GM23338 (cell line): ENCODE measurements around the gene COBL. TPM values are rescaled to one million over a fixed set of nuclear protein-coding genes. Genes with fewer than 3 reads are reported as not detected.

Source experiments
- ATAC-seq: fragments of 200-7000 bp; cut with Tn5 transposase; 3 replicates; pipeline ENCODE4 v1.9.1; 2020
- DNase-seq: peaks from one replicate; pipeline ENCODE4 v3.0.0-alpha.2; 2015; ENCODE audit warnings: low spot score
- H2AFZ ChIP-seq: fragments of 200-600 bp; sonication (generic); 2 replicates; pipeline ENCODE4 v1.8.0; 2016; ENCODE audit warnings: antibody characterized with exemption, mild to moderate bottlenecking, moderate library complexity
- H3F3A ChIP-seq: fragments of 200-600 bp; sonication (generic); replicated peaks from 2 replicates; pipeline ENCODE4 v1.8.0; 2017; ENCODE audit warnings: antibody characterized with exemption, mixed run types, low read depth
- H3K27ac ChIP-seq: fragments of 200-600 bp; sonication (generic); 2 replicates; pipeline ENCODE4 v1.6.1; 2016; ENCODE audit warnings: low read depth
- H3K27me3 ChIP-seq: fragments of 200-600 bp; sonication (generic); 2 replicates; pipeline ENCODE4 v1.8.0; 2016; ENCODE audit warnings: mild to moderate bottlenecking, mixed run types, moderate library complexity; ENCODE audit not compliant: insufficient read depth
- H3K36me3 ChIP-seq: fragments of 200-600 bp; sonication (generic); 2 replicates; pipeline ENCODE4 v1.8.0; 2016; ENCODE audit warnings: mild to moderate bottlenecking; ENCODE audit not compliant: insufficient read depth
- H3K4me1 ChIP-seq: fragments of 200-600 bp; sonication (generic); 2 replicates; pipeline ENCODE4 v1.8.0; 2016; ENCODE audit warnings: mild to moderate bottlenecking, moderate library complexity; ENCODE audit not compliant: insufficient read depth
- H3K4me2 ChIP-seq: fragments of 200-600 bp; sonication (generic); 2 replicates; pipeline ENCODE4 v1.7.1; 2017; ENCODE audit warnings: mixed run types
- H3K4me3 ChIP-seq: fragments of 200-600 bp; sonication (generic); 2 replicates; pipeline ENCODE4 v1.6.1; 2016; ENCODE audit warnings: mixed run types
- H3K79me2 ChIP-seq: fragments of 200-600 bp; sonication (generic); replicated peaks from 2 replicates; pipeline ENCODE4 v1.8.0; 2017; ENCODE audit warnings: mild to moderate bottlenecking; ENCODE audit not compliant: insufficient read depth
- H3K9me2 ChIP-seq: fragments of 200-600 bp; sonication (generic); 2 replicates; pipeline ENCODE4 v1.8.0; 2017; ENCODE audit not compliant: insufficient read depth
- H4K20me1 ChIP-seq: fragments of 200-600 bp; sonication (generic); replicated peaks from 2 replicates; pipeline ENCODE4 v1.8.0; 2017; ENCODE audit warnings: mild to moderate bottlenecking; ENCODE audit not compliant: insufficient read depth
- H3K27ac Mint-ChIP-seq: 2 replicates; pipeline ENCODE4 v1.8.0; 2020; ENCODE audit warnings: inconsistent platforms, mild to moderate bottlenecking, moderate library complexity, mixed read lengths
- H3K27me3 Mint-ChIP-seq: 3 replicates; pipeline ENCODE4 v1.8.0; 2022; ENCODE audit warnings: low read depth, mild to moderate bottlenecking, moderate library complexity, mixed read lengths, inconsistent platforms; ENCODE audit not compliant: insufficient read depth, poor library complexity
- H3K36me3 Mint-ChIP-seq: 3 replicates; pipeline ENCODE4 v1.8.0; 2021; ENCODE audit warnings: low read depth, mild to moderate bottlenecking, inconsistent platforms, moderate library complexity, mixed read lengths
- H3K4me1 Mint-ChIP-seq: 3 replicates; pipeline ENCODE4 v1.8.0; 2020; ENCODE audit warnings: mild to moderate bottlenecking, inconsistent platforms, mixed read lengths
- H3K4me3 Mint-ChIP-seq: 3 replicates; pipeline ENCODE4 v1.8.0; 2021; ENCODE audit warnings: moderate library complexity, mild to moderate bottlenecking, inconsistent platforms, mixed read lengths
- H3K9me3 Mint-ChIP-seq: 3 replicates; pipeline ENCODE4 v1.8.0; 2020; ENCODE audit warnings: moderate library complexity, mild to moderate bottlenecking, inconsistent platforms, mixed read lengths
- CREB1 ChIP-seq: fragments of 250-450 bp; sonication (Bioruptor Pico); IDR thresholded peaks from 2 replicates; pipeline ENCODE4 v1.5.0; 2020; ENCODE audit warnings: low read depth, mild to moderate bottlenecking, moderate library complexity
- CTCF ChIP-seq, 2 experiments: fragments of 200-600 bp in 1 of 2; sonication (generic) in 1 of 2; conservative IDR thresholded peaks; 2 replicates each; pipeline versions ENCODE4 v1.5.1 to v1.6.1; 2016 to 2017; ENCODE audit warnings: antibody characterized with exemption in 2 of 2, low read depth in 2 of 2, mild to moderate bottlenecking in 2 of 2, moderate library complexity in 1 of 2
- ETS1 ChIP-seq: IDR thresholded peaks from 2 replicates; pipeline ENCODE4 v1.6.1; 2016; ENCODE audit warnings: antibody characterized with exemption
- EZH2 ChIP-seq: fragments of 200-600 bp; sonication (generic); IDR thresholded peaks from one replicate; pipeline ENCODE4 v1.8.0; 2017; ENCODE audit warnings: antibody characterized with exemption, mild to moderate bottlenecking, low read depth; ENCODE audit not compliant: unreplicated experiment
- EZH2phosphoT487 ChIP-seq: fragments of 200-600 bp; sonication (generic); IDR thresholded peaks from one replicate; pipeline ENCODE4 v1.8.1; 2018; ENCODE audit warnings: antibody characterized with exemption; ENCODE audit not compliant: unreplicated experiment
- JUNB ChIP-seq: IDR thresholded peaks from one replicate; pipeline ENCODE4 v1.6.1; 2016; ENCODE audit warnings: antibody characterized with exemption; ENCODE audit not compliant: unreplicated experiment
- NANOG ChIP-seq: IDR thresholded peaks from 2 replicates; pipeline ENCODE4 v1.6.1; 2016; ENCODE audit warnings: antibody characterized with exemption, borderline replicate concordance
- POLR2AphosphoS5 ChIP-seq: IDR thresholded peaks from 2 replicates; pipeline ENCODE4 v1.6.1; 2016; ENCODE audit warnings: antibody characterized with exemption, low read depth
- REST ChIP-seq: IDR thresholded peaks from one replicate; pipeline ENCODE4 v1.6.1; 2018; ENCODE audit warnings: antibody characterized with exemption; ENCODE audit not compliant: unreplicated experiment
- STAT1 ChIP-seq: IDR thresholded peaks from one replicate; pipeline ENCODE4 v1.6.1; 2016; ENCODE audit warnings: antibody characterized with exemption; ENCODE audit not compliant: unreplicated experiment
- ZNF331 ChIP-seq: fragments of 250-450 bp; sonication (Bioruptor Pico); IDR thresholded peaks from 2 replicates; pipeline ENCODE4 v1.5.0; 2020; ENCODE audit warnings: low read depth, mild to moderate bottlenecking, moderate library complexity
- ZNF462 ChIP-seq: fragments of 250-450 bp; sonication (Bioruptor Pico); IDR thresholded peaks from 2 replicates; pipeline ENCODE4 v1.5.0; 2020; ENCODE audit warnings: mild to moderate bottlenecking, moderate library complexity
- polyA plus RNA-seq: library from polyadenylated mRNA; unstranded; fragments of >200 nt; fragmentation: Nextera tagmentation; extraction: Ambion mirVana; gene quantifications from 2 replicates; pipeline ENCODE4 v1.2.1, GENCODE V29; 2016
- total RNA-seq: library from RNA; depleted of rRNA; stranded (reverse); fragments of >200 nt; shearing (Covaris generic); gene quantifications from 2 replicates; pipeline ENCODE4 v1.2.3, GENCODE V29; 2014

COBL gene
- total and polyA plus RNA-seq, 2 experiments from 2014 or later, result 18.3 to 51.9 TPM

- Mint-ChIP-seq H3K9me3 (no peaks in the 10 kb centered on the region), H3K36me3 (no peaks in the 10 kb centered on the region), H3K4me3 (no peak overlapping the region), H3K27me3 (no peaks in the 10 kb centered on the region), H3K27ac (no peak overlapping the region), H3K4me1 (peaks cover 12% of the 10 kb centered on the region; the same call in 2 of the 3 replicates)
- no peaks in the 10 kb centered on the region for H3K9me2 ChIP-seq
- H3K36me3 ChIP-seq, result no peaks in the 10 kb centered on the region
- H2AFZ ChIP-seq, result no peak overlapping the region
- TF ChIP-seq NANOG (no peak), CREB1 (CRISPR knock-in tag) (no peak), EZH2 (no peak), JUNB (no peak), REST (no peak), EZH2phosphoT487 (no peak), CTCF (conservative IDR thresholded peaks at IDR 0.05; ENCODE audit: low read depth in 2 of 2) (no peak), ZNF331 (CRISPR knock-in tag) (no peak), ETS1 (no peak), STAT1 (no peak), ZNF462 (CRISPR knock-in tag) (no peak), POLR2AphosphoS5 (no peak)
- DNase-seq (no peak), ATAC-seq (peak; percentile 69)
- H3K4me1 ChIP-seq, result peaks cover 5% of the 10 kb centered on the region
- H4K20me1 ChIP-seq, result peaks cover 10% of the 10 kb centered on the region
- H3K27me3 ChIP-seq, result no peaks in the 10 kb centered on the region
- no peak overlapping the region; the same call in 1 of the 2 replicates for H3K4me2 ChIP-seq
- H3F3A ChIP-seq, result no peaks in the 10 kb centered on the region
- peaks cover 91% of the 10 kb centered on the region for H3K79me2 ChIP-seq
- peak overlapping the region; percentile 41 for H3K27ac ChIP-seq
- H3K4me3 ChIP-seq, result no peak overlapping the region
Measured at GRCh38 chr7:51255536-51256208, 60.9 kb downstream of the COBL start.
